SHP77 (cell line): ENCODE results near the gene DHODH.
"Not testable (repeated sequence)": the region's sequence is repeated elsewhere in the genome, so short reads cannot be mapped to it uniquely, and the experiment has no call there.

Source experiments
- DNase-seq, 2 experiments: peaks; one replicate each; lab custom pipeline; 2025; lab: John Stamatoyannopoulos, UW

DHODH gene

GRCh38 chr16:72008424-72009216, at the start of gene DHODH:
DHODH (plus strand) TSS chr16:72008744; CDS start chr16:72008765, 21 bp downstream.
- DNase-seq: peak; percentile 96 to 98

GRCh38 chr16:71961066-71962039, 47.2 kb upstream of the DHODH start:
- DNase-seq: peak; percentile 67 to 75

- no peak for DNase-seq
Measured at GRCh38 chr16:71963125-71963875, 45.2 kb upstream of the DHODH start.

GRCh38 chr16:71965223-71965622, 43.3 kb upstream of the DHODH start:
- no peak for DNase-seq

GRCh38 chr16:71966932-71967331, 41.6 kb upstream of the DHODH start:
- DNase-seq: no peak

- DNase-seq: no peak
Measured at GRCh38 chr16:71969353-71969752, 39.2 kb upstream of the DHODH start.

- no peak for DNase-seq
Measured at GRCh38 chr16:71971571-71971970, 37.0 kb upstream of the DHODH start.

- no peak for DNase-seq
Measured at GRCh38 chr16:71972356-71972755, 36.2 kb upstream of the DHODH start.

- no peak for DNase-seq
Measured at GRCh38 chr16:71973001-71973400, 35.5 kb upstream of the DHODH start.

- DNase-seq: peak in 1 of 2 experiments; percentile 2
Measured at GRCh38 chr16:71974068-71974818, 34.3 kb upstream of the DHODH start.

GRCh38 chr16:71985262-71985974, 23.1 kb upstream of the DHODH start:
- DNase-seq: no peak

- DNase-seq: no peak
Measured at GRCh38 chr16:71986131-71986530, 22.4 kb upstream of the DHODH start.

- no peak for DNase-seq
Measured at GRCh38 chr16:71995038-71995437, 13.5 kb upstream of the DHODH start.

GRCh38 chr16:71997578-71997977, 11.0 kb upstream of the DHODH start:
- not testable (repeated sequence) for DNase-seq

GRCh38 chr16:72001180-72001874, 7.2 kb upstream of the DHODH start:
- no peak for DNase-seq

GRCh38 chr16:72002619-72003018, 5.9 kb upstream of the DHODH start:
- DNase-seq: no peak

- DNase-seq: not testable (repeated sequence)
Measured at GRCh38 chr16:72008065-72008423, 500 bp upstream of the DHODH start.

GRCh38 chr16:72009779-72010178, 1.2 kb downstream of the DHODH start:
- no peak for DNase-seq

GRCh38 chr16:72012607-72013006, 4.1 kb downstream of the DHODH start:
- DNase-seq: no peak

- DNase-seq: no peak
Measured at GRCh38 chr16:72013389-72013788, 4.8 kb downstream of the DHODH start.
